Central memory CD8-positive, alpha-beta T cell (primary cell): Measurements from ENCODE around the gene ZFAND4.
"Not testable (repeated sequence)": the region's sequence is repeated elsewhere in the genome, so short reads cannot be mapped to it uniquely, and the experiment has no call there.

Experiments used
- ATAC-seq: fragments of 150-1000 bp; cut with Tn5 transposase; replicated peaks from 2 replicates; pipeline ENCODE4 v1.10.0; 2022; ENCODE audit warnings: mild to moderate bottlenecking, moderate FRiP score, moderate number of reproducible peaks; ENCODE audit not compliant: poor library complexity, severe bottlenecking; ENCODE audit errors: extremely low read depth
- DNase-seq, 2 donors: peaks; one replicate each; pipeline ENCODE4 v3.0.0; 2021; ENCODE audit warnings: low spot score in 2 of 2
- H3K27ac Mint-ChIP-seq: one replicate; pipeline ENCODE4 v1.8.0; 2022; ENCODE audit warnings: low read depth, mild to moderate bottlenecking, moderate library complexity, mixed read lengths
- H3K27me3 Mint-ChIP-seq: one replicate; pipeline ENCODE4 v1.8.0; 2022; ENCODE audit warnings: mixed read lengths
- H3K36me3 Mint-ChIP-seq: one replicate; pipeline ENCODE4 v1.8.0; 2022; ENCODE audit warnings: mild to moderate bottlenecking, moderate library complexity, mixed read lengths; ENCODE audit not compliant: insufficient read depth
- H3K4me1 Mint-ChIP-seq: one replicate; pipeline ENCODE4 v1.8.0; 2022; ENCODE audit warnings: mixed read lengths
- H3K4me3 Mint-ChIP-seq: one replicate; pipeline ENCODE4 v1.8.0; 2022; ENCODE audit warnings: mild to moderate bottlenecking, moderate library complexity, mixed read lengths
- H3K9me3 Mint-ChIP-seq: one replicate; pipeline ENCODE4 v1.8.0; 2022; ENCODE audit warnings: mixed read lengths

ZFAND4 gene

DNA sequence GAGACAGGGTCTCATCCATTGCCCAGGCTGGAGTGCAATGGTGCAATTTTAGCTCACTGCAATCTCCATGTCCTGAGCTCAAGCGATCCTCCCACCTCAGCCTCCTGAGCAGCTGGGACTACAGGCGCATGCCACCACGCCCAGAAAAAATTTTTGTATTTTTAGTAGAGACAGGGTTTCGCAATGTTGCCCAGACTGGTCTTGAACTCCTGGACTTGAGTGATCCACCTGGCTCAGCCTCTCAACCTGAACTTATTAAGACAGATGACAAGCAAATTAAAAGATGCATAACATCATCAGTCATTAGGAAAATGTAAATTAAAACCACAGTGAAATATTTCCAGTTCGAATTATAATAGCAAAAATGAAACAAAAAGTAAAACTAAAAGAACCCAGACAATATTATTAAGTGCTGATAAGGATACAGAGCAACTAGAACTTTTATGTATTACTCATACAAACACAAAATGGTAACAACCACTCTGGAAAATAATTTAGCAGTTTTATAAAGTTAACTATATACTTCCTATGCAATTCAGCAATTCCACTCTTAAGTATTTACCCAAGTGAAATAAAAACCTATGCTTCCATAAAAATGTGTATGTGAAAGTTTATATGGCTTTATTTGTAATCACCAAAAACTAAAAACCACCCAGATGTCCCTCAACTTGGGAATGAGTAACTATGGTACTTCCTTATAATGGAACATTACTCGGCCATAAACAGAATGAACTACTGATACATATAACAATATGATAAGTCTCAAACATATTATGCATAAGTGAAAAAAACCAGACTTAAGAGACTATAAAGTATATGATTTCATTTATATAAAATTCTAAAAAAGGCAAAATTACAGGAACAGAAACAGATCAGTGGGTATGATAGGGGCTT, 15.3 kb downstream of the ZFAND4 start:
- Mint-ChIP-seq H3K27ac (no peak overlapping the region), H3K9me3 (peaks cover 11% of the 10 kb centered on the region), H3K27me3 (no peaks in the 10 kb centered on the region), H3K36me3 (peaks cover 17% of the 10 kb centered on the region), H3K4me1 (peaks cover 65% of the 10 kb centered on the region), H3K4me3 (no peak overlapping the region)
- no peak for DNase-seq
- ATAC-seq = peak; percentile 24

DNA sequence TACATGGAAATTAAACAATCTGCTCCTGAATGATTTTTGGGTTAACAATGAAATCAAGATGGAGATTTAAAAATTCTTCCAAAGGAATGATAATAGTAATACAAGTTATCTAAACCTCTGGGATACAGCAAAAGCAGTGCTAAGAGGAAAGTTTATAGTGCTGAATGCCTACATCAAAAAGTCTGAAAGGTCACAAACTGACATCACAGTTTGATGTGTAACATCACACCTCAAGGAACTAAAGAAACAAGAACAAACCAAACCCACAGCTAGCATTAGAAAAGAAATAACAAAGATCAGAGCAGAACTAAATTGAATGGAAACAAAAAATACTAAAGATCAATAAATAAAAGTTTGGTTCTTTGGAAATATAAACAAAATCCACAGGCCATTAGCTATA, 17.4 kb downstream of the ZFAND4 start:
- Mint-ChIP-seq H3K27ac (peak overlapping the region; percentile 39), H3K4me1 (peaks cover 53% of the 10 kb centered on the region)
- ATAC-seq = no peak

GRCh38 chr10:45654753-45655141, 17.8 kb downstream of the ZFAND4 start:
- DNase-seq, ATAC-seq, H3K9me3 Mint-ChIP-seq, H3K27me3 Mint-ChIP-seq, H3K4me3 Mint-ChIP-seq: not testable (repeated sequence)
- Mint-ChIP-seq H3K36me3 (peaks cover 18% of the 10 kb centered on the region), H3K4me1 (peaks cover 52% of the 10 kb centered on the region), H3K27ac (peak overlapping the region; percentile 39)

More for the DNA sequence above, 17.4 kb downstream of the ZFAND4 start:
- peaks cover 18% of the 10 kb centered on the region for H3K36me3 Mint-ChIP-seq
- no peaks in the 10 kb centered on the region for H3K27me3 Mint-ChIP-seq
- no peak for DNase-seq
- no peak overlapping the region for H3K4me3 Mint-ChIP-seq
- H3K9me3 Mint-ChIP-seq = peaks cover 5% of the 10 kb centered on the region

GRCh38 chr10:45653454-45653853, 19.1 kb downstream of the ZFAND4 start:
- H3K4me3 Mint-ChIP-seq = no peak overlapping the region
- H3K4me1 Mint-ChIP-seq = peaks cover 43% of the 10 kb centered on the region
- peaks cover 21% of the 10 kb centered on the region for H3K36me3 Mint-ChIP-seq
- H3K27ac Mint-ChIP-seq = no peak overlapping the region
- ATAC-seq (no peak), DNase-seq (no peak)
- no peaks in the 10 kb centered on the region for H3K27me3 Mint-ChIP-seq
- H3K9me3 Mint-ChIP-seq = no peaks in the 10 kb centered on the region

- peaks cover 37% of the 10 kb centered on the region for H3K4me1 Mint-ChIP-seq
- no peak overlapping the region for H3K27ac Mint-ChIP-seq
- no peaks in the 10 kb centered on the region for H3K9me3 Mint-ChIP-seq
- H3K27me3 Mint-ChIP-seq = no peaks in the 10 kb centered on the region
- ATAC-seq (no peak), DNase-seq (no peak)
- H3K4me3 Mint-ChIP-seq = no peak overlapping the region
- peaks cover 31% of the 10 kb centered on the region for H3K36me3 Mint-ChIP-seq
These were observed 20.1 kb downstream of the ZFAND4 start for GRCh38 chr10:45652511-45652910.

DNA sequence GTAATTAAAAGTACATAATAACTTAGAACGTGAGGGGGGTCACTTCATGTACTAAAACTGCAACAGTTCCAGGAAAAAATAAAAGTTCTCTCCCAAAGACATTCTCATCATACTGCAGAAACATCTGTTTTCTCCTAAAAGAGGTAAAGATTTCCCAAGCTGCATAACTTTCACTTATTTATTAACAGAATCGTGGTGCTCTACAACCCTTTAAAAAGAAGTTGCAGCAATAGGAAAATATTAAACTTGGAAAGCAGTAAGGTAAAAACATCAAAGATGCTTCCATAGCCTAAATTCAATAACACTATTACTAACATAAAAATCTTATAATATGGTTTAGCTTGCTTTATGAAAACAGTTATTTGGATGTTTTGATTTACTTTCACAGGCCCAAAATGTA, 23.3 kb downstream of the ZFAND4 start:
- Mint-ChIP-seq H3K9me3 (no peaks in the 10 kb centered on the region), H3K36me3 (peaks cover 35% of the 10 kb centered on the region), H3K27ac (no peak overlapping the region), H3K4me1 (peaks cover 13% of the 10 kb centered on the region), H3K4me3 (no peak overlapping the region), H3K27me3 (no peaks in the 10 kb centered on the region)
- ATAC-seq (no peak), DNase-seq (no peak)

GRCh38 chr10:45647118-45647517, 25.5 kb downstream of the ZFAND4 start:
- Mint-ChIP-seq H3K27me3 (no peaks in the 10 kb centered on the region), H3K9me3 (no peaks in the 10 kb centered on the region), H3K4me1 (no peaks in the 10 kb centered on the region), H3K4me3 (no peak overlapping the region), H3K27ac (no peak overlapping the region), H3K36me3 (peaks cover 37% of the 10 kb centered on the region)
- DNase-seq (no peak), ATAC-seq (no peak)

- no peaks in the 10 kb centered on the region for H3K27me3 Mint-ChIP-seq
- H3K9me3 Mint-ChIP-seq = no peaks in the 10 kb centered on the region
- H3K27ac Mint-ChIP-seq = peak overlapping the region; percentile 2
- ATAC-seq (no peak), DNase-seq (no peak)
- H3K4me1 Mint-ChIP-seq = no peaks in the 10 kb centered on the region
- no peak overlapping the region for H3K4me3 Mint-ChIP-seq
- H3K36me3 Mint-ChIP-seq = peaks cover 40% of the 10 kb centered on the region
These were observed 26.1 kb downstream of the ZFAND4 start for GRCh38 chr10:45646384-45647050.

GRCh38 chr10:45644527-45644926, 28.0 kb downstream of the ZFAND4 start:
- ATAC-seq (no peak), DNase-seq (no peak)
- Mint-ChIP-seq H3K27ac (no peak overlapping the region), H3K27me3 (no peaks in the 10 kb centered on the region), H3K4me3 (no peak overlapping the region), H3K4me1 (no peaks in the 10 kb centered on the region), H3K9me3 (no peaks in the 10 kb centered on the region), H3K36me3 (peaks cover 42% of the 10 kb centered on the region)

DNA sequence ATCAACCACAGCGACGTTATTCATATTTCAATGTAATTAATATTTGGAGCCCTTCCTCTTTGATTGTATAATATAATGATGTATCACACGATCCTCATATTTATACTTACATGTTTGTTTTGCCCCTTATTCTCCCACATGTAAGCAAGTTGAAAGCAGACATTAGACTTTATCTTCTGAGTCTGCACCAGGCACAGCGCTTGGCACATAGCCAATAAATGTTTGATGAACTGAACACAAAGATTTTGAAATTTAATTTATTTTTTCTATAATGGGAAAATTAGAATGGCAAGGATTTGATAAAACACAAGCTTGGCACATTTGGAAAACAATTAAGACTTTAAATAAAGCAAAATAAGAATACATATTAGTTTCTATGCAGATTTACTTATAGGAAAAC, 31.6 kb downstream of the ZFAND4 start:
- H3K9me3 Mint-ChIP-seq = no peaks in the 10 kb centered on the region
- H3K27ac Mint-ChIP-seq = no peak overlapping the region
- ATAC-seq (no peak), DNase-seq (no peak)
- no peaks in the 10 kb centered on the region for H3K27me3 Mint-ChIP-seq
- no peak overlapping the region for H3K4me3 Mint-ChIP-seq
- H3K4me1 Mint-ChIP-seq = no peaks in the 10 kb centered on the region
- H3K36me3 Mint-ChIP-seq = peaks cover 32% of the 10 kb centered on the region

- H3K9me3 Mint-ChIP-seq = no peaks in the 10 kb centered on the region
- no peaks in the 10 kb centered on the region for H3K4me1 Mint-ChIP-seq
- H3K36me3 Mint-ChIP-seq = peaks cover 37% of the 10 kb centered on the region
- DNase-seq (no peak), ATAC-seq (no peak)
- H3K27me3 Mint-ChIP-seq = no peaks in the 10 kb centered on the region
- no peak overlapping the region for H3K27ac Mint-ChIP-seq
- no peak overlapping the region for H3K4me3 Mint-ChIP-seq
These were observed 32.5 kb downstream of the ZFAND4 start for GRCh38 chr10:45640049-45640448.

DNA sequence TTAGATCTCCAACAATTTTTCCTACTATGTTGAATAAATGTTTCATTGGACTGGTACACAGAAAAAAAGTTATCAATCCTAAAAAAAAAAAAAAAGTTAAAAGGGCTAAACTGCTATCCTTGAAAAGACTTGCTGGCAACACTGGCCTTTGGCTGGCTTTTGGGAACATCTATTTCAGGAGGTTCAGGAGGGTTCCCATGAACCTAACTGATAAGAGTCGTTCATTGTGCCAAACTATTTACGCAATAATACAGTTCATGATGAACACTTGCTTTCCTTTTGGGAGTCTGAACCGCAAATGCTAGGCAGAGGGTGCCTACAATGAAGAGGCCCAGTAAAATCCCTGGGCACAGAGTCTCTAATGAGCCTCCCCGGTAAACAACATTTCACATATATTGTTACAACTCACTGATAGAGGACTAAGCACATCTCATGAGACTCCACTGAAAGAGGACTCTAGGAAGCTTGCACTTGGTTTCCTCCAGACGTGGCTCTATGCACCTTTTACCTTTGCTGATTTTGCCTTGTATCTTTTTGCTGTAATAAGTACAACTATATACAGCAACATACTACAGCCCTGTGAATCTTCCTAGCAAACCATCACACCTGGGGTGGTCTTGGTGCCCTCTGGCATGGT, 45.0 kb downstream of the ZFAND4 start:
- Mint-ChIP-seq H3K9me3 (no peaks in the 10 kb centered on the region), H3K27me3 (no peaks in the 10 kb centered on the region), H3K4me3 (no peak overlapping the region), H3K36me3 (peaks cover 15% of the 10 kb centered on the region), H3K4me1 (peaks cover 6% of the 10 kb centered on the region), H3K27ac (no peak overlapping the region)
- ATAC-seq (no peak), DNase-seq (no peak)
